Stimulated activated memory B cell treated with anti-CD40 and anti-IgM and Interleukin-4, amounts not matched to agents 10 μg/mL and 1 μg/mL and 100 μg/mL, for 72 hours (primary cell): Measurements from ENCODE around the gene CCDC154.

Experiments
- ATAC-seq: fragments of 150-1000 bp; cut with Tn5 transposase; 2 replicates; pipeline ENCODE4 v1.10.0; 2021
- H3K27ac Mint-ChIP-seq: one replicate; pipeline ENCODE4 v1.8.0; 2022; ENCODE audit warnings: mild to moderate bottlenecking, mixed read lengths
- H3K27me3 Mint-ChIP-seq: one replicate; pipeline ENCODE4 v1.8.0; 2022; ENCODE audit warnings: mixed read lengths
- H3K36me3 Mint-ChIP-seq: one replicate; pipeline ENCODE4 v1.8.0; 2022; ENCODE audit warnings: mixed read lengths
- H3K4me1 Mint-ChIP-seq: one replicate; pipeline ENCODE4 v1.8.0; 2022; ENCODE audit warnings: mixed read lengths
- H3K4me3 Mint-ChIP-seq: one replicate; pipeline ENCODE4 v1.8.0; 2022; ENCODE audit warnings: mild to moderate bottlenecking, moderate library complexity, mixed read lengths
- H3K9me3 Mint-ChIP-seq: one replicate; pipeline ENCODE4 v1.8.0; 2022; ENCODE audit warnings: mixed read lengths

Gene CCDC154

DNA sequence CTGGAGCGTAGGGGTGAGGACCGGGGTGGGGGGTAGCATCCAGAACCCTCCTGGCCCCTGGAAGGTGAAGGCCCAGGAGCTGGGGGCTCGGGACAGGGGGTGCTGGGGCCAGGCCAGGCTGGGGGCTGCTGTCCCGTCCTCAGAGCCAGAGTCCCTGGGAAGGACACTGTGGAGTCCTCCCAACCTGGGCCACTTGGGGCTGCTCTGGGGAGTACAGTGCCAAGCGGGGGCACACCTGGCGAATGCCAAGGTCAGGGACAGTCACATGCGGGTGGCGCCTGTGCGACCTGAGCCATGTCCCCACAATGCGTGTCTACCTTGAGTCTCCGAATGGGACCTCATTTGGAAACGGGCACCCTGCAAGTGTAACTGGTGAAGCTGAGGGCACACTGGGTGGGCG, 14.7 kb downstream of the CCDC154 start:
- Mint-ChIP-seq H3K27ac (peak overlapping the region; percentile 18), H3K36me3 (no peaks in the 10 kb centered on the region)

DNA sequence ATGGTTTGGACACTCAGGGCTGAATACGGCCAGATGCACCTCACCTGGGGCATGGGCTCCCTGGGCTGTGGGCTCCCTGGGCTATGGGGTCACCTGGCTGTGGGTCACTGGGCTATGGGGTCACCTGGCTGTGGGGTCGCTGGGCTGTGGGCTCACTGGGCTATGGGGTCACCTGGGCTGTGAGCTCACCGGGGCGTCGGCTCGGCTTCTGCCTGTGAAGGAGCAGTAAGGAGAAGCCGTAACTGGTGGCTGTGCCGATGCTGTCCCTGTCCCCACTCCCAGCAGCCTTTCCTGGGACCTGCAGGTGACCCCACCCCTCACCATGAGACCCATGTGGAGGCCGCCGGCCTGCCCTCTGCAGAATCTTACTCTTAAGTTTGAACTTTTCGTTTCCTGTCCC, 15.3 kb downstream of the CCDC154 start:
- H3K27ac Mint-ChIP-seq: peak overlapping the region; percentile 18
- H3K4me1 Mint-ChIP-seq: peaks cover 15% of the 10 kb centered on the region
- no peak for ATAC-seq
- no peaks in the 10 kb centered on the region for H3K9me3 Mint-ChIP-seq
- peaks cover 11% of the 10 kb centered on the region for H3K27me3 Mint-ChIP-seq
- peak overlapping the region; percentile 23 for H3K4me3 Mint-ChIP-seq
- H3K36me3 Mint-ChIP-seq: no peaks in the 10 kb centered on the region

More for the DNA sequence above, 14.7 kb downstream of the CCDC154 start:
- Mint-ChIP-seq H3K27me3 (peaks cover 11% of the 10 kb centered on the region), H3K4me3 (no peak overlapping the region), H3K9me3 (no peaks in the 10 kb centered on the region), H3K4me1 (peaks cover 15% of the 10 kb centered on the region)
- ATAC-seq: no peak

DNA sequence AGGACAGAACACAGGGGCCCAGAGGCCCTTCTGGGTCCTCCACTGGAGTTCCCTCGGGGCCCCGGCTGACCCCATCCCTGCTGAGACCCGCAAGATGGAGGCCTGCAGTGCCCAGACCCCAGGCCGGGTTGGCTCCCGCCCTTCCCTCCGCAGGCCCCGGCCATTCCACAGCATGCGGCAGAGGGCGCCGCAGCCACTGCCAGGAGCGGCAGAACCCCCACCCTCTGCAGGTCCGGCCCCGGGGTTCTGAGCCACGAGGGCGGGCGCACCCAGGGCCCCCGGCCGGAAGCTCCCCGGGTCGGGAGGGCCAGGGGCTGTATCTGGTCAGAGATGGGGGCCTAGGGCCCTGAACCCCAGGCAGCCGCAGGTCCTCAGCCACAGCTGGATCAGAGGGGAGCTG, 15.8 kb downstream of the CCDC154 start:
- no peak overlapping the region for H3K4me3 Mint-ChIP-seq
- H3K27ac Mint-ChIP-seq: peak overlapping the region; percentile 18

DNA sequence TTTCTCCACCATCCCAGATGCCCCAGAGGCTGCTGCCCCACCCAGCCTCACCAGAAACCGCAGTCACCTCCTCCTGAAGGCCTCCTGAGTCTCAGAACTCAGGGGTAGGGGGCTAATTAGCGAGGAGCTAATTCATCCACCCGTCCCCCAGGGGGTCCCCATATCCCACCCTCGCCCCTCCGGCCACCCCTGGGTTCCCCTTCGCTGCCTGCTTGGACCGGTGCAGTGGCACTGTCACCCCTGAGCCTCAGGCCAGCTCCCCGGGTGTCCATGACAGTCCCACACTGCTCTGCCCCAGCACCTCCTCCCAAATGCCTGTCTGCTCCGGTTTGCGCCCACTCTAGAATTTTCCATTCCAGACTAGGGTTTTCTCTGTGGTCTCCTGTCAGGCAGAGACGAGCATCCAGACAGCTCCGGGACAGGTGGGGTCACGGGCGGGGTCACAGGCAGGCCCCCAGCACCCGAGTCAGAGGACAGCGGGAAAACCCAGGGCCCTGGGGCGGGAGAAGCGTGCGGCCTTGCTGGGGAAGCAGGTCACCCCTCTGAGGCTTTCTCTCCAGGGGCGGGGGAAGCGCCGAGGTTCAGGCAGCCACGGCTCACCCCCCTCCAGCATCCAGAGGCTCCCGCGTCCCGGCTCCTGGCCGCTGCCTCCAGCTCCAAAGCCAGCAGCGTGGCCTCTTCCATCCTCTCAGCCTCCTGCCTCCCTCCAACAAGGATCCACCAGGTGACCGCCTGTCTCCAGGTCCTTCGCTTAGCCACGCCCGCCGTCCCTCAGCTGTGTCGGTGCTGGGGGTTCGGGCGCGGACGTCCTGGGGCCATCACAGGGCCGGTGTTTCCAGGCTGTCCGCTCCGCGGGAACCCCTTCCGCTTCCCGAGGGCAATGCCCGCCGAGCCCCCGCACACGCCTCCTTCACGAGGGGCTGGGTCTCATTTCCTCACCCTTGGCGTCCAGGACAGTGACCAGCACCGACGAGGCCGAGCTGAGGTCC, 16.6 kb downstream of the CCDC154 start:
- no peak for ATAC-seq
- Mint-ChIP-seq H3K9me3 (no peaks in the 10 kb centered on the region), H3K27me3 (peaks cover 11% of the 10 kb centered on the region), H3K27ac (peak overlapping the region; percentile 18), H3K4me3 (no peak overlapping the region), H3K4me1 (peaks cover 15% of the 10 kb centered on the region), H3K36me3 (no peaks in the 10 kb centered on the region)

More for the DNA sequence above, 15.8 kb downstream of the CCDC154 start:
- H3K4me1 Mint-ChIP-seq: peaks cover 15% of the 10 kb centered on the region
- peak; percentile 74 for ATAC-seq
- H3K36me3 Mint-ChIP-seq: no peaks in the 10 kb centered on the region
- H3K9me3 Mint-ChIP-seq: no peaks in the 10 kb centered on the region
- H3K27me3 Mint-ChIP-seq: peaks cover 11% of the 10 kb centered on the region

DNA sequence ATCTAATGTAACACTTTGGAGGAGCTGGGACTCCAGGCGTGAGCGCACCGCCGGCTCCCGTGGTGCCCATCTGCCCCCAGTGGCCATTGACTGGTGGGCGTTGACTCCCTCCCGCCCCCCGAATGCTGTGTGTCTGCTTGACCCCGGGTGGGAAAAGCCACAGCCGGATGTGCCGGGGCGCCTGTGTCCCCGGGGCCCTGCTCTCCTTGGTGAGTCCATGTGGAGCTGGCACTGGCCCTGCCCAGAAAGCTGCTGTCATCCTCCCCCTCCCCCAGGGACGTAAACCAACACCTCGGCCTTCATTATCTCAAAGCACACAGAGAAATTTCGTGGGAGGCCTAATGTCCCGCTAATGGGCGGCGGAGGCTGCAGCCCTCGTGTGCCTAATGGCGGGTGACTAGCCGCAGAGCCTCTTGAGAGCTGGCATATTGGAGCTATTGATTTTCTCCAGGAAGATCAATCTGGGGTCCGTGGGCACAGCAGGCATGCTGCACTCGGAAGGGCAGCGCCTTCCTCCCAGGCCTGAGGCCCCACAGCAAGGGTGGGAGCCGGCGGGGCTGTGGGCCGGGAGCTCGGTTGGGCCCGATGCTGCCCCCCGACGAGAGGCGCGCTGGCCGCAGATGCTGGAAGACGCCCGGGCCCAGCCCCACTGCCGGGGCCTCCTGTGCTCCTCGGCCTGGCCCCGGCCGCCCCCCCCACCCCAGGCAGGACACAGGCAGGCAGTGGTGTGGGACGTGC, 17.5 kb downstream of the CCDC154 start:
- Mint-ChIP-seq H3K36me3 (no peaks in the 10 kb centered on the region), H3K27me3 (peaks cover 11% of the 10 kb centered on the region), H3K9me3 (no peaks in the 10 kb centered on the region), H3K4me1 (peaks cover 15% of the 10 kb centered on the region), H3K4me3 (no peak overlapping the region), H3K27ac (peak overlapping the region; percentile 72)
- no peak for ATAC-seq

DNA sequence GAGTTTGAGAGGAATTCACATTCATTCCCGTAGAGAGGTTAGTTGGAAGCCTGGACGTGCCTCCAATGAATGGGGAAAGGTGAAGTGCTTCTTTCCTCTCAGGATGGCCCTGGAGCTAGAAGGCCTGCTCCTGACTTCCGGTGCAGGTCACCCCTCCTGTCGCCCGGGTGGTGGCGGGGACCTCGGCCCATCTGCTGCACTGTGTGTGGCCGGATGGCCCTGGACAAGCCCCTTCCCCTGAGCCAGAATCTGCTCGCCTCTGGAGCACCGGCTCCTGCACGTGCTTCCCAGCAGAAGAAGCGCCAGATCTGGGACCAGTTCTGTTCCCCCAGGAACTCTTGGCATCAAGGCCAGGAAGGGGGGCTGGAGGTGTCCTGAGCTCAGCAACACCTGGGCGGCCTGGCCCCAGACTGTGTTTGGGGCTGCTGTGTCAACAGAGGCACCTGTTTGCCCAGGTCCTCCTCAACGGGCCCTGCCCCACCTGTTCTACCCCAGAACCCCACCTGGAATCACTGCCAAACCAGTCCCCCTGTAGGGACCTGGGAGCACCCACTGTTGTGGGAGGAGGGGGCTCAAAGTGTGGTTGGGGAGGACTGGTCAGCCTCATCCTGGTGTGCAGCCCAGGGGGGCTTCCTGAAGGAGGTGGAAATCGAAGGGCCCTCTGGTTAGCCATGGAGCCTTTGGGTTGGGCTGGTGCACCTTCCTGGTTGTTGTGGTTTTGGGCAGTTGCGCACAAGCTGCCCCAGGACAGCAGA, 18.6 kb downstream of the CCDC154 start:
- peaks cover 11% of the 10 kb centered on the region for H3K27me3 Mint-ChIP-seq

DNA sequence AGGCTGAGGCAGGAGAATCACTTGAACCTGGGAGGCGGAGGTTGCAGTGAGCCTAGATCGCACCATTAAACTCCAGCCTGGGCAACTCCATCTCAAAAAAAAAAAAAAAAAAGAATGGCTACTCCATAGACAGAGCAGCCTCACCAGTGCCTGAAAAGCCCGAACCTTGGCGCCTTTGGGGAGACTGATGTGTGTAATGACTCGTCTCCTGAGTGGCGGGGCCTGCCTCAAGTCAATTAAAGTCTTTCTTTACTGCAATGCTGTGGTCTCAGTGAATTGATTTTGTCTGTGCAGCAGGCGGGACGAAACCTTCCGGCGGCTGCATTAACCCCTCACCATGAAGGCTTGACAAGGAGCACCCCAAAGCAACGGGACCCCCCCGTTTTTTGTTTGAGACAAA, 20.3 kb downstream of the CCDC154 start:
- H3K36me3 Mint-ChIP-seq: no peaks in the 10 kb centered on the region
- no peak for ATAC-seq
- no peaks in the 10 kb centered on the region for H3K9me3 Mint-ChIP-seq
- H3K27me3 Mint-ChIP-seq: no peaks in the 10 kb centered on the region
- peaks cover 14% of the 10 kb centered on the region for H3K4me1 Mint-ChIP-seq
- peak overlapping the region; percentile 100 for H3K27ac Mint-ChIP-seq
- no peak overlapping the region for H3K4me3 Mint-ChIP-seq

More for the DNA sequence above, 18.6 kb downstream of the CCDC154 start:
- peaks cover 13% of the 10 kb centered on the region for H3K4me1 Mint-ChIP-seq
- H3K4me3 Mint-ChIP-seq: no peak overlapping the region
- H3K27ac Mint-ChIP-seq: no peak overlapping the region
- no peak for ATAC-seq
- H3K9me3 Mint-ChIP-seq: no peaks in the 10 kb centered on the region
- no peaks in the 10 kb centered on the region for H3K36me3 Mint-ChIP-seq

DNA sequence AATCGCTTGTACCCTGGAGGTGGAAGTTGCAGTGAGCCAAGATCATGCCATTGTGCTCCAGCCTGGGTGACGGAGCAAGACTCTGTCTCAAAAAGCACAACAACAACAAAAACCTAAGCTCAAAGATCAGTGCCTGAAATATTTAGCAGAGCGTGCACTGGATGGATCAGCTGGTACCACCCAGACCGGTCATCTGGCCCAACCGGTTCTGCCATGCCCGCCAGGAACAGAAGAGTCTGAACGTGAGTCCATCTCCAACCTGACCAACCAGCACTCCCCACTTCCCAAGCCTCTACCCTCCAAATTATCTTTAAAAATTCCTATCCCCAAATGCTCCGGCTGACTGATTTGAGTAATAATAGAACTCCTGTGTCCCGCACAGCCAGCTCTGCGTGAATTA, 22.3 kb downstream of the CCDC154 start:
- H3K4me3 Mint-ChIP-seq: no peak overlapping the region

DNA sequence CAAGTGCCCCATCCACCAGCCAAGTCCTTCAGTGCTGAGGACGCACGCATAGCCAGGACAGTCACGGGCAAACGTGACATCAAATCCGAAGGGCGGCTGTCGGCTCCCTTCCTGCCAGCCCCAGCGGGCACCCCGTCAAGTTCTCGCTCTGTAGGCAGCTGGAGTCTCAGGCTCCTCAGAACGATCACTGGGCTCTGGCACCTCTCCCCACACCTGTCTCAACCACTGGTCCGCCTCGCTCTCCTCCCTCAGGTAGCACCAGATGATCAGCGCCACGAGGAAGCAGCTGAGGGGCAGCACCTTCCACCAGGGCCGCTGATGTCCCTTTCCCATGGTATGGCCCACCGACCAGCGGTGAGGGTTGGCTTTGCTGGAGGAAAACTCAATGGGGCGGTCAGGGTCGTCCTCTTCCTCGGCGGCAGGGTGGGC, 24.2 kb downstream of the CCDC154 start:
- Mint-ChIP-seq H3K4me1 (peaks cover 29% of the 10 kb centered on the region), H3K36me3 (no peaks in the 10 kb centered on the region), H3K27me3 (no peaks in the 10 kb centered on the region), H3K27ac (peak overlapping the region; percentile 100), H3K9me3 (no peaks in the 10 kb centered on the region), H3K4me3 (peak overlapping the region; percentile 92)
- no peak for ATAC-seq

More for the DNA sequence above, 22.3 kb downstream of the CCDC154 start:
- H3K4me1 Mint-ChIP-seq: peaks cover 28% of the 10 kb centered on the region
- no peak for ATAC-seq
- no peaks in the 10 kb centered on the region for H3K36me3 Mint-ChIP-seq
- H3K27me3 Mint-ChIP-seq: no peaks in the 10 kb centered on the region
- peak overlapping the region; percentile 100 for H3K27ac Mint-ChIP-seq
- H3K9me3 Mint-ChIP-seq: no peaks in the 10 kb centered on the region

DNA sequence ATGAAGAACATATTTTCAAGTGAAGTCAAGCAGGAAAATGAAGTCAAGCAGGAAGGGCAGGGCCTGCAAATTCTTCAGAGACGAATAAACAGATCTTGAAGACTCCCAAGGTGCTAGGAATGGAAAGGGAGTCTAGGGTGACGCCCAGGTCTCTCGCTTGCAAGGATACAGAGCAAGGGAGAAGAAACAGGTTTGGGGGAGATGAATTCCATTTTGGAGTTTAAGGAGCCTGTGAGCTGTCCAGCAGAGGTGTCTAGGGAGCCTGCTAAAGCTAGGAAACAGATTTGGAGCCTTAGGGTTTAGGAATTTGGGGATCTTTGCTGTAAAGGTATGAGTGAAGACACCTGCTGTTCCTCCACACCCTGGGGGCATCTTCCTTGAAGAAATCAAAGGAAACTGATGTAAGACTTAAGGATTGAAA, 27.8 kb downstream of the CCDC154 start:
- Mint-ChIP-seq H3K36me3 (no peaks in the 10 kb centered on the region), H3K27ac (peak overlapping the region; percentile 54), H3K4me1 (peaks cover 33% of the 10 kb centered on the region), H3K9me3 (no peaks in the 10 kb centered on the region), H3K4me3 (no peak overlapping the region), H3K27me3 (no peaks in the 10 kb centered on the region)
- ATAC-seq: no peak

DNA sequence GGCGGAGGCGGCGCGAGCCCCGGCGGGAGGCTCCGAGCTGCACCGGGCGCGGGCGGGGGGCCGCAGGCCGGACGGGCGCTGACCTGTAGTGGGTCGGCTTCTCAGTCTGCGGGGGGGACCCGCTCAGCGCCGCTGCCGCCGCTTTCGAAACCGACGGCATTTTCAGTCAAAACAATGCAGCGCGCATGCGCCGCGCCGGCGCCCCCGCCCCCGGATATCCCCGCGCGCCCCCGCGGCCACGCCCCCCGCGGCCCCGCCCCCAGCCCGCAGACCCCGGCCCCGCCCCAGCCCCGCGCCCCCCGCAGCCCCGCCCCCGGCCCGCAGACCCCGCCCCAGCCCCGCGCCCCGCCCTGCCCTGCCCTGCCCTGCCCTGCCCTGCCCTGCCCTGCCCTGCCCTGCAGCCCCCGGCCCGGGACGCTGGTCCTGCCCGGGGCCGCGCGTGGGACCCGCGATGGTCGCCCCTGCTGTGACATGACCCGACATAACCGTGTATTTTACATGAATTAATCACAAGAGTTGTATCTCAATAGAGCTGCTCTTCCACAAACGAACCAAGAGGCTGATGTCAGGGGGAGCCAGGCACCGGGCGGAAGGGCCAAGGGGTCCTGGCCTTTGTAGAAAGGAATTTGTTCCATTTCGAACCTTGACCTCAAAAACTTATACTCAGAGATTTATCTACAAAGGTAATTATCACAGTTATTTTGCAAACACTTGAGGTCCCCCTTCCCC, 29.7 kb downstream of the CCDC154 start, which contains the start of gene UNKL:
TSS of gene UNKL (minus strand) at position 173 of the 729 bp plus-strand sequence. CDS start at position 160, 13 bp downstream.
- no peaks in the 10 kb centered on the region for H3K27me3 Mint-ChIP-seq
- peak within 1 kb of the TSS; percentile 90 for H3K27ac Mint-ChIP-seq
- H3K4me1 Mint-ChIP-seq: peaks cover 26% of the 10 kb centered on the region
- peaks cover 6% of the 10 kb centered on the region for H3K36me3 Mint-ChIP-seq
- ATAC-seq: peak; percentile 81
- H3K9me3 Mint-ChIP-seq: no peaks in the 10 kb centered on the region
- peak within 1 kb of the TSS; percentile 87 for H3K4me3 Mint-ChIP-seq

DNA sequence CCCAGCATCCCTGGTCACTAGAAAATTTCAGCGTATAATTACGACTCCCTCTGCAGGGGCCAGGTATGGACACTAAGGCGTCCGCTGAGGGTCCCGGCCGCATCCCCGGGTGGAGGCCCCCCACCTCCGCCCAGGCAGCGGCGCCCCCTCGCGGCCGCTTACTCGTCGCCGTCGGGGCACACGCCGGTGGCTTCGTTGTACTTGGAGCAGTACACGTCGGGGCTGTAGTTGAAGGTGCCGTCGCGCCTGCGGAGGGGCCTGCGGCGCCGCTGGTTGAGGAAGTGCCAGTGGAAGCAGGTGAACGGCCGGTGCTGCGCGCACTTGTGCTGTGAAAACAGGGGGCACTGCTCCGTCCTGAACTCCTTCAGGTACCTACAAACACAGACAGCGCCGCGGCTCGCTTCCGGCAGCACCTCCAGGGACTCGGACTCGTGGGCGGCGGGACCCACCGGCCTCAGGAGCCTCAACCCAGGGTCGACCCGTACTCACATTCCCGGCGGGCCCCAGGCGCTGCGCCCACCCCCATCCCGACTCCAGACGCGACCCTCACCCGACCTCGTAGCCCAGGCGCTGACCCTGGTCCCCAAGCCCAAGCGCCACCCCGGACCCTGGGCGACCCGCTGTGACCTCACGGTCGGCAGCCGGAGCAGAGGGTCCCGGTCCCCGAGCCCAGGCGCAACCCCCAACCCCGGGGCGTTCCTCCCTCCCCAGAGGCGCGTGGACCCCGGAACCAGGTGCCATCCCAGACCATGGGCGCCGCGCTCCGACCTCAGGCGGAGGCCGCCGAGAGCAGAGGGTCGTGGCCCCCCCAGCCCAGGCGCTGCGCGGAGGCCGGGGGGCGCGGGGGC, 30.4 kb downstream of the CCDC154 start:
- peak; percentile 75 for ATAC-seq
- H3K27me3 Mint-ChIP-seq: no peaks in the 10 kb centered on the region
- peak overlapping the region; percentile 85 for H3K4me3 Mint-ChIP-seq
- H3K4me1 Mint-ChIP-seq: peaks cover 34% of the 10 kb centered on the region
- peaks cover 6% of the 10 kb centered on the region for H3K36me3 Mint-ChIP-seq
- no peaks in the 10 kb centered on the region for H3K9me3 Mint-ChIP-seq
- H3K27ac Mint-ChIP-seq: peak overlapping the region; percentile 90

DNA sequence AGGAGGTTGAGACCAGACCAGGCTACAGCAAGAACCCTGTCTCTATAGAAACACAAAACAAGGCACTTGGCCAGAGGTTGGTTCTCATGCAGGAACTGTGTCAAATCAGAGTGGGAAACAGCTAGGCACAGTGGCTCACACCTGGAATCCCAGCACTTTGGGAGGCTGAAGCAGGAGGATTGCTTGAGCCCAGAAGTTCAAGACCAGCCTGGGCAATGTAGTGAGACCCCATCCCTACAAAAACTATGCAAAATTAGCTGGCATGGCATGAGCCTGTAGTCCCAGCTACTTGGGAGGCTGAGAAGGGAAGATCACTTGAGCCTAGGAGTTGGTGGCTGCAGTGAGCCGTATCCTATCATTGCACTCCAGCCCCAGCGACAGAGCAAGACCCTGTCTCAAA, 31.5 kb downstream of the CCDC154 start:
- Mint-ChIP-seq H3K9me3 (no peaks in the 10 kb centered on the region), H3K27ac (peak overlapping the region; percentile 90), H3K27me3 (no peaks in the 10 kb centered on the region), H3K36me3 (peaks cover 6% of the 10 kb centered on the region), H3K4me1 (peaks cover 34% of the 10 kb centered on the region), H3K4me3 (peak overlapping the region; percentile 12)
- no peak for ATAC-seq
